Stimulated activated CD4-positive, alpha-beta T cell treated with anti-CD3 and anti-CD28 coated beads, Interleukin-12 subunit alpha, Interleukin-12 subunit beta, amount 100 ng/mL, for 24 hours (primary cell): ENCODE measurements around the gene ZNF354C.
"Not testable (repeated sequence)": the region's sequence is repeated elsewhere in the genome, so short reads cannot be mapped to it uniquely, and the experiment has no call there.

Experiments used
- DNase-seq, 2 experiments: peaks; one replicate each; pipeline ENCODE4 v3.0.0-alpha.2; 2020; ENCODE audit warnings: low read depth in 2 of 2

ZNF354C gene

DNA sequence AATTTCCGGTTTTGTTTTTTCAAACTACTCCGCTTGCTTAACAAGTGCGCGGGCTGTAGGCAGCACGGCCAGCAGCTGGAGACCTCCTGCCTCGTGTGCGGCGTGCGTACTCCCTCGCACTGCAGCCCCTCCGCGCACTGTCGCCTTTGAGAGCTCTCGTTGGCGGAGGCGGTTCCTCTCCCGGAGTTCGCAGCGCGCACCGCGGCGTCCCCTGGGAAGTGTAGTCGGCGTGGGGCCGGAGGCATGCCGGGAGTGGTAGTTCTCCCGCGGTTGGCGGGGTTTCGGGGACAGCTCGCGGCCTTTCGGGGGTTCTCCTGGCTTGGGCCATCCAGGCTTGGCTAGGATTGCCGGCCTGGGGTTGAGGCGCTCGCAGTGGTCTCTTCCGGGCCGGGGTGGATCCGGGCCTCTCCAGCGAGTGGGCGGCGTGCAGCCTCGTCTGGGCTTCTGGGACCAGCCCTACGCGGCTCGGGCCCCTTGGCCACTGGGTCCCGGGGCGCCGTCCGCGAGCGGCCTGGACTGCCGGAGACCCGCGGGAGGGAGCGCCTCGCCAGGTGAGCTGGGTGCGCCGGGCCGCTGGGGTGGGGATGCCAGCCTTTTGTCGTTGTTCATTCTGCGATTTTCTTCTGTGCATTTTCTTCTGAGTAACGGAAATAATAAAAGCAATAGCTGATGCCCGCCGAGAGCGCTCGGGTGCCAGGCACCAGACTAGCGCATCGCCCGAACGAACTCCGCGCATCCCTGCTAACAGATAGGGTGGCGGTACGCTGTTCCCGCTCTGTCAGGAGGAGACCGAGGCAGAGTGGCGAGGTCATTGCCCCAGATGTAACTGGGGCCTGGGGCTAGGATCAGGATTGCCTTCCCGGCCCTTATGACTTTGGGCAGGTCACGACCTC, at the start of gene ZNF354C:
ZNF354C (plus strand) TSS at position 258 of the 893 bp plus-strand sequence. CDS start 1,696 bp downstream, outside the sequence.
- peak; percentile 79 for DNase-seq

DNA sequence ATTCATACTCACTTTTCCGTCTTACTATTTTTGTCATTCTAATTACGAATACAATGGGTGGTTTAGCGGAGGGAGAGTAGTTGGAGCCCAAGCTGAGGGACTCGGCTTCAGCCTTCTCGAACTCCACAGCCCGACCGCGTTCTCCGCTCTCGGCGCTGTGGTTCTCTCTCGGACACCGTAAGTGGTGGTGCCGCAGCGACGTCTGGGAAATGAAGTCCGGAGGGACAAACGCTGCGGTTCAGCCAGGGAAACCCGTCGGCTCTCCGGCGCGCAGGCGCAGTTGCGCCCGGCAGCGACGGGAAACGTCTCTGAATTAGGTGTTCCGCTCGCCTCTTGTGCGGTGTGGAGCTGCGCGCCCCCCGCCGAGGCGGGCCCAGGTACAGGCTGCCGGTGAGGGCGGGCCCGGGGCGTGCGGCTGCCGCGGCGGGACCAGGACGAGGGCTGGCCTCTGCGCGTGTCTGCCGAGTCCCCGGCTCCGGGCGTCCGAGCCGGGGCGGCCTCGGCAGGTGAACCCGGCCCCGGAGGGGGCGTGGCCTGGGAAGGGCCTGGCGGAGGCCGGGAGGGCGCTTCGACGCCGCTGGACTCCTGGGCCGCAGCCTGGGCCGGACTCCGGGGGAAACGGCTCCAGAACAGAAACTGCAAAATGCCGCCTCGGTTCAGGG, 36.5 kb upstream of the ZNF354C start, which contains the start of gene ZNF879:
ZNF879 (plus strand) TSS at position 277 of the 662 bp plus-strand sequence. CDS start 1,201 bp downstream, outside the sequence.
- peak; percentile 86 to 87 for DNase-seq

DNA sequence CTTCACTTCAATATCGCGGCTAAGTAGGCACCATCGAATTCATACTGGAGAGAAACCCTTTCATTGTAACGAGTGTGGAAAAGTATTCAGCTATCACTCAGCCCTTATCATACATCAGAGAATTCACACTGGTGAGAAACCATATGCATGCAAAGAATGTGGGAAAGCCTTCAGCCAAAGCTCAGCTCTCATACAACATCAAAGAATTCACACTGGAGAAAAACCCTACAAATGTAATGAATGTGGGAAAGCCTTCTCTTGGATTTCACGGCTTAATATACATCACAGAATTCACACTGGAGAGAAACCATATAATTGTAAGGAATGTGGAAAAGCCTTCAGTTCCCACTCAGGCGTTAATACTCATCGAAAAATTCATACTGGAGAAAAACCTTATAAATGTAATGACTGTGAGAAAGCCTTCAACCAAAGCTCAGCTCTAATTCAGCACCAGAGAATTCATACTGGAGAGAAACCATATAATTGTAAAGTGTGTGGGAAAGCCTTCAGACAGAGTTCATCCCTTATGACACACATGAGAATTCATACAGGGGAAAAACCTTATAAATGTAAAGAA, 27.1 kb upstream of the ZNF354C start:
- no peak for DNase-seq

DNA sequence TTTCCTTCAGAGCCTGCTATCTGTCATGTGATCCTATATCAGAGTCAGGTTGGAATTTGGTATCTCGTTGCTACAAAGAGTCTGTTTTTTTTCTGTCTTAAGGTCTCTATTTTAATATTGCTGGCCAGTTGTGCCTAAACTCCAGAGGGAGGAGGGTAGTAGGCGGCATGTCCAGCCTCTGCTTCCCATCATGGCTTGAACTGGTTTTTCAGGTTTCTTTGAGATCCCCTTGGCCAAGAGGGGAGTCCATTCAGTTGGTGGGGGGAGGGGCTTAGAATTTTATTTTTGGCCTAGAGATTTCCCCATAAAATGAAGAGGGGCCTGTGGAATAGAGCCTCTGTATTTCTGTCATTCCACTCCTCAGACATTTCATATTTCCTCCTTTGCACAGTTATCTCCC, 15.4 kb upstream of the ZNF354C start:
- no peak for DNase-seq

DNA sequence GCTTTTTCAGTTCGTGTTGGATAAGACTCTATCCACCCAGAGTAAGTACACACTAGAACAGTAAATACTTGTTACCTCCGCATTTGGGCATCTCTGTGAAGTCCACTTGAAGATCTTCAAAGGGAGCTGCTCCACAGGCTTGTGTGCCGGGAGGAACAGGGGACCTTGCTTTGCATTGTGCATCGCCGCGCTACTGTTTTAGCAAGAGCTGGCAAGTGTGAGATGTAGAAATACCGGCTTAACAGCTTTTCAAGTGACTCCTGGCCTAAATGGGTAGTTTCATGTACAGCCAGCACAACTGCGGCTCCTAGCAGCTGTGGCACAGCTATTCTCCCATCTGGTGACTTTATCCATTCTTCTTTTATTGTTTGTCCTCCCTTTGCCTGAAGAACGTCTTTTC, 8.4 kb upstream of the ZNF354C start:
- no peak for DNase-seq

DNA sequence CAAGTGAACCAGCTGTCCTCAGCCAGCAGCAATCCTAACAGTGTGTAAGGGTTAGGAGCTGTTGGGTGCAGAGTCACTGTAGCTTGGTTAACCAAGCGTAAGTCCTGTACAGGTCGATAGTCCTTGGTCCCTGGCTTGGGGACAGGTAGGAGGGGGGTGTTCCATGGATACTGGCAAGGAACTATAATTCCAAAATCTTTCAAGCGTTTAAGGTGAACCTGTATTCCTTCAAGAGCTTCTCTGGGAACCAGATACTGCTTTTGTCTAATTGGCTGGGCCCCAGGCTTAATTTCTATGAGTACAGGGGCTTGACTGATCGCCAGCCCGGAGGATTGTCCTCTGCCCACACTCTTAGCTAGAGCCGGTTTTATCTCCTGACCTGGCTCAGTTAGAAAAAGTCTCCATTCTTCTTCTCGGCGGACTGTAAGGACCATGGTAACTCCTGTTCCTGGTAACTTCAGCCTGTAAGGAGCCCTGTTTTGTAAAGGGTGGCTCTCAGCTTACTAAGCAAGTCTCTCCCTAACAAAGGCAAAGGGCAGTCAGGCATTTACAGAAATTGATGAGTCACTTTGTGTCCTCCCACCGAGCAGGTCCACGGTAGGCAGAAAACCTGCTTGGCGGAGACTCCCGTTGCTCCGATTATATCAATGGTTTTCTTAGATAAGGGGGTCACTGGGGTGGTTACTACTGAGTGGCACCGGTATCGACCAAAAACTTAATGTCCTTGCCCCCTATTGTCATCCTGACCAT, 6.0 kb upstream of the ZNF354C start:
- DNase-seq, result no peak

DNA sequence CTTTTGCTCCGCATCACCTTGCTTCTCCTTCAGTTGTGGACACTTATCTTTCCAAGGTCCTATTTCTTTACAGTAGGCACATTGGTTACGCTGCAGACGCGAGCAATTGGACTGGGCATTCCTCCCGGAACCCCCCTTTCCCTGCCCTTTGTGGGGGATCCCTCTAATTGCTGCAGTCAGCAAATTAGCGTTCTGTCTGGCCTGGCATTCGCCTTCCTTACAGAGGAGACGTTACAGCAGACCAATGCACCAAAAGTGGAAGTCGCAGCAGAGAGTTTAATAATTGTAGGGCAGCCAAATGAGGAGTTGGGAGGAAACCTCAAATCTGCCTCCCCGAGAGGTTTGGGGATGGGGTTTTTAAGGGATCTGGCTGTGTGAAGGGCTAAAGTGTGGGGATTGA, 5.3 kb upstream of the ZNF354C start:
- DNase-seq, result no peak

DNA sequence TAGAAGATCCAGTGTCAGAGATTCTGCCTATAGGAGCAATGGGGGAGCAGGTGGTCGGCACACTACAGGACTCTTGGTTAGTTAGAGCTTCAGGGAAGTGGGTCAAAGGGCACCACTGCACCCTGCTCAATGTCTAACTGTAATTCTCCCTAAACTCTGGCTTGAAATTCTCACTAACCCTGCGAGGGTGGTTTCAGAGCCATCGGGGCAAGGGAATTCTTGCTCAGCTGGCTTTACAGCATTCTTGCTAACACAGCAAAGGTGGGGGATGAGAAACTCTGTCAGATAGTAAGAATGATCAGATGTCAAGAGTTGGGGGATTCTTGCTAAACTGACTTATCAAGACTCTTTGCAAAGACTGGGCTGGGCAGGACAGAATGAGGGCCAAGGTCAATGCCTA, 4.7 kb upstream of the ZNF354C start:
- no peak for DNase-seq

DNA sequence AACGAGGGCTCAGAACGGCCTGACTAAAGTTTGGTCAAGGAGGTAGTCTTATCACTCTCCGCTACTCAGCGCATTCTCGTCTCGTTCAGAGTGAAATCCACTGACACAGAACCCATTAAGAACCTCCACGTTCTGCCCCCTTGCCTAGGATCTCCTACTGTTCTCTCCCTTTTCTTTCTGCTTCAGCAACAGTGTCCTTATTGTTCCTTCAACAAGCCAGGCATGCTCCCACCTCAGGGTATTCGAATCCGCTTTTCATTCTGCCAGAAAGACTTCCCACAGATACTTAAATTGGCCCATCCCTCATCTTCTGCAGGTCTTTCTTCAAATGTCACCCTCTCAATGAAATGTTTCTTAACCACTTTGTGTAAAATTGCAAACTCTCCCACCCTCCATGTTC, 4.3 kb upstream of the ZNF354C start:
- DNase-seq, result no peak

DNA sequence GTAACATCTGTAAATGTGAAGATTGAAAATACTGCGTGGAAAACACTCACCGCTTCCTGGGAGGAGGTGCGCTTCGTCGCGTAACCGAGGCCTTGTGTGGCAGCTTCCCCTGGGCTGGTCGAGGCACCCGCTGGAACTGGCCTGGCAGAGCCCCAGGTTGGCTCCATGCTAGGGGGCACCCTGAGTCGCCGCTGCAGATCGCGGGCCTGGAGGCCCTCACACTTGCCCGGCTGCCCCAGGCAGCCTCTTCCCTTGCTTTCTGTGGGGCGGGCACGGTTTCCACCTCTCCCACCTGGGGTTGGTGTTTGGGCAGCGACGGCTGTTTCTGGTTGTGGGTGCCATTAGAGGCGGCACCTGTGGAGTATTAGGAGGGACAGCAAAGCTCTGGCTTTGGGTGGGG, 852 bp downstream of the ZNF354C start:
- no peak for DNase-seq

DNA sequence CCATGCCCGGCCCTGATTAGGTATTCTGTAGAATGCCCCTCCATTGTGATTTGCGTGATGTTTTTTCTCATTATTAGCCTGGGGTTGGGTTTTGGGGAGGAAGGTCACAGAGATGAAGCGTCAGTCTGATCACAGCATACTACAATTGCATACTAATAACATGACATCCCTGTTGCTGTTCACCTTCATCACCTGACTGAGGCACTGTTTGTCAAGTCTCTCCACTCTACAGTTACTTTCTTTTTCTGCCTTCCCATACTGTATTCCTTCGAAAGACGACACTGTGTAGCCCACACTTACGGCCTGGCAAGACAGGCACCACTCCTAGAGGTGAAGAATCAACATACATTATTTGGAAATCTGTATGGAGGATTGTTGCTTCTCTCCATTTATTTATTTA, 5.5 kb downstream of the ZNF354C start:
- DNase-seq, result no peak

DNA sequence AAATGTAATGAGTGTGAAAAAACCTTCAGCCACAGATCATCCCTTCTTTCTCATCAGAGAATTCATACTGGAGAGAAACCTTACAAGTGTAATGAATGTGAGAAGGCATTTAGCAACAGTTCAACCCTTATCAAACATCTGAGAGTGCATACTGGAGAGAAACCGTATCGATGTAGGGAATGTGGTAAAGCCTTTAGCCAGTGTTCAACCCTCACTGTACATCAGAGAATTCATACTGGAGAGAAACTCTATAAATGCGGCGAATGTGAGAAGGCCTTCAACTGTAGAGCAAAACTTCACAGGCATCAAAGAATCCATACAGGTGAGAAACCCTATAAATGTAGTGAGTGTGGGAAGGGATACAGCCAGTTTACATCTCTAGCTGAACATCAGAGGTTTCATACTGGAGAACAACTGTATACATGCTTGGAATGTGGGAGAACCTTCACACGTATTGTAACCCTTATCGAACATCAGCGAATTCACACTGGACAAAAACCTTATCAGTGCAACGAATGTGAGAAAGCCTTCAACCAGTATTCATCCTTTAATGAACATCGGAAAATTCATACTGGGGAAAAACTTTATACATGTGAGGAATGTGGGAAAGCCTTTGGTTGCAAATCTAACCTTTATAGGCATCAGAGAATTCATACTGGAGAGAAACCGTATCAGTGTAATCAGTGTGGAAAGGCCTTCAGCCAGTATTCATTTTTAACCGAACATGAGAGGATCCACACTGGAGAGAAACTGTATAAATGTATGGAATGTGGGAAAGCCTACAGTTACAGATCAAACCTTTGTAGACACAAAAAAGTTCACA, 19.2 kb downstream of the ZNF354C start:
- no peak for DNase-seq

DNA sequence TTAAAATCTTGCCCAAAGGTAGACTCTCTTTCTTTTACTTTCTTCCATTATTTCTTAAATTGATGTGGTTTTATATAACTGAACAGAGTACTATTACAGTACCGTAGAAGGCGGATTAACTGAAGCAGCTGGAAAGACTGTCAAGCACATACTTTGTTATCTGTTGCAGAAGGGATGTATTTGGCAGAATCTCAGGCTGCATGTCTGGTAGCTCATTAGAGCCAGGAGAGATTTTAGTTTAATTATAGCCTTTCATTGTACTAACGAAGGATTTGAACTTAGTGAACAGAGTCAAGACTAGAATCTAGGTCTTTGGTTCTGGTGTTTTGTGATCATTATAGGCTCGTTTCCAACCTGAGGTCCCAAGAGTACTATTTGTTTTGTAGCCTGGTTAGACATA, 20.6 kb downstream of the ZNF354C start:
- no peak for DNase-seq

DNA sequence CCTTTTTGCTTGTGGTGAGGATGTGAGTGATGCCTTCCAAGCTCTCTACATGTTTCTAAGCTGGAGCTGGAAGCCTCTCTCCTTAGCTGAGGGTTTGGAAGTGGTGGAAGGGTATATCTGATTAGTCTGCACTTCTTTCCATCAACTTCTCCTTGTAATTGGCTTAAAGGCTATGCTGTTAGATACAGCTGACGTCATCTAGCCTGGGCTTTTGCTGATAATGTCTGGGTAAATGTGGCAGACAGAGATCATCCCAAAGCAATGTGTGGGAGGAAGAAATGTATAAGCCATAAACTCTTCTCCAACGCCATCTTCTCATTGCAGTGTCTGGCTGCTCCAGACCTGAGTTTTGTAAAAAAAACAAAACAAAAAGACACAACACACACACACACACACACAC, 29.3 kb downstream of the ZNF354C start:
- DNase-seq, result no peak

DNA sequence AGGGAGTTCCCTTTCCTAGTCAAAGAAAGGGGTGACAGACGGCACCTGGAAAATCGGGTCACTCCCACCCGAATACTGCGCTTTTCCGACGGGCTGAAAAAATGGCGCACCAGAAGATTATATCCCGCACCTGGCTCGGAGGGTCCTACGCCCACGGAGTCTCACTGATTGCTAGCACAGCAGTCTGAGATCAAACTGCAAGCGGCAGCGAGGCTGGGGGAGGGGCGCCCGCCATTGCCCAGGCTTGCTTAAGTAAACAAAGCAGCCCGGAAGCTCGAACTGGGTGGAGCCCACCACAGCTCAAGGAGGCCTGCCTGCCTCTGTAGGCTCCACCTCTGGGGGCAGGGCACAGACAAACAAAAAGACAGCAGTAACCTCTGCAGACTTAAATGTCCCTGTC, 41.1 kb downstream of the ZNF354C start:
- DNase-seq, result not testable (repeated sequence)

DNA sequence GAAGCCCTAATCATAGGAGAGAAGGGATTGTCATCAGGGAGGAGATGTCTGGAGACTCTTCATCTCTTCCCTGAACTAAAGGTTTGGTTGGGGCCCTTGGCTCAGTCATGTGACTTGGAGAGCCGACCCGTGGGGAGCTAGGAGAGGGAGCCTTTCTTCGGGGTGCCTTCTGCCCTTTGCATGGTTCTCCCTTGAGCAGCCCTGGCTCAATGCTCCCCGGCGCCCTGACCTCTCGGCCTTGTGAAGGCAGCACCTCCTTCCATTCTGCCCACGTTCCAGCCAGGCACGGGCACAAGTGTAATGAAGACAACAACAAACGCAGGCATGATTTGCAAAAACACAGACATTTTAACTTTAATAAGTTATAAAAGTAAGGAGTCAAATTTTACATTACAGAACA, 50.4 kb downstream of the ZNF354C start:
- no peak for DNase-seq

DNA sequence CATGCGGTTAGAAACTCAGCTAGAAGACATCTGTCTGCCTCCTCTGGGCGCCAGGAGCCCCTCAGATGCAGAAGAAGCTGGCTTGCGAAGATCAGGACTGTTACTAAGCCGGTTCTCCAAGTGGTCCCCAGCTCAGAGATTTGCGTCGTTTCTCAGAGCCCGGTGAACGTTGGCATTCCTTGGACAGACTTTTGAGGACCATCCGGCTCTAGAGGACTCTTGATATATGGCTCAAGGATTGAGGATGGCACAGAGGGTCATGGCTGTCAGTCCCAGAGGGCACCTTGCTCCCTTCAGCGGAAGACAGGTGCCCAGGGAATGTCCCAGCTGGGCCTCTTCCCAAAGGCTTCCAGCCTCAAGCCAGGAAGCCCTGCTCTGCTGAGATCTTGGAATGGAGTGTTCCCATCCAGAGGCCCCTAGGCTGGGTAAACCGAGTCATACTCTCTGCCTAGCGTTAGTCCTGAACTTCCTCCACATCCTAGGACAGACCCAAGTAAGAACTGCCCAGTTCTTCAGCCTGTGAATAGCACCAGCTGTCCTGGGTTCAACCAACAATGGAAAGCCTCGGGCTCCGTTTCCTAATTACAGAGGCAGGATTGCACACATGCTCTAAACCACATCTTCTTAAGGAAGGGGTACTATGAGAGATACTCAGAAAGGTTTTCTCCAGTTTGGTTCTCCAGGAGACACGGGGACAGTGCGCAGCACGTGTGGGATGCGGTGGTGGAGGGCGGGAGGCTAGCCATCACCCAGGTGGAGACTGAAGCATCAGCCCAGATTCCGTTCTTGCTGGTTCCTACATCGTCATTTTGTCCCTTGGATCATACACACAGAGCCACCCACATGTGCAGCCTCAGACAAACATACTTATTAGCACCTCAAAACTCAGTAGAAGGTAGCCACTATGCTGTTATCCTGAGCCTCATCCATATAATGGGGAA, 51.4 kb downstream of the ZNF354C start:
- no peak for DNase-seq

DNA sequence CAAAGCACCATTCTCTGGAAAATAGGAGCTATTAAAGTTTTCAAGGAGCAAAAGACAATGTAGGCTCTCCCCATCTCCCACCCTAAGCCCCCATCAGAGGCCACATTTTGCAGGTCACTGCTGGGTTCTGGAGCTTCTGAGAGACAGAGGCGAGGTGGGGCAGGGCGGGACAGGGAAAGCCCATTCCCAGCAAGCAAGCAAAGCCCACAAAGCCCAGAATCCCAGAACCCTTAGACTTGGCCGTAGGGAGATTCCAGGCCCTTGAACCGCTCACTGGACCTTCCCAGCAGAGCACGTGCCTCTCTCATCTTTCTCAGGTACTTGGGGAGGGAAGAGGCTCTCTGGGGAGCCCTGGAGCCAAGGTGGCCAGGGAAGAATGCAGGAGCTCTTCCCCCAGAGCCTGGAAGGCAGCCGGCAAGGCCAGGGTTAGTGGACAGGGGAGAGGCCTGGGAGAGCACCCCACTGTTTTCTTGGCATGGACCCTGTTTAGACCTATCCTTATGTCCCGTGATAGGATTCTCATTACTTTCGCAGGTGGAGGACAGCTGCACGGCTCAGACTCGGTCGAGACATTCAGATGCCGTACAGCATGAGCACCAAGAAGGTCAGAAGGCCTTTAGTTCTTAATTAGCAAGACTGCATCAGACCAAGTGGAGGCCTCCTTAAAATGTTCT, 52.4 kb downstream of the ZNF354C start:
- no peak for DNase-seq

DNA sequence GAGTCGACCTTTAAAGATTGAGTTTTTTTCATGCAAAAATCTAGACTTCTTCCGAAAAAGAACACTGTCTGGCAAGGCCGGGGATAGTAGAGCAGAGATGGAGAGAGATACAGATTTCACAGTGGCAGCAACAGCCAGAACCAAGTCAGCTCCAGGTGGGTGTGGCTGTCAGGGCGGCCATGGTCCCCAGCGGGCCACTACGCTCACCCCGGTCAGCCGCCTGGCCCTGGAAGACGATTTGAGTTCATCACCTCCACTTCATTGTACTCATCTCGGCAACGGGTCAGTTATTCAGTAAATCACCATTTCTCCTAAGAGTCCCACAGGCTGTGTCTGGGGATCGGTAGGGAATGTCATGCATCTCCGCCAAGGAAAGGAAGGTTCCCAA, 53.0 kb downstream of the ZNF354C start:
- no peak for DNase-seq
